ENCODE results near the gene KRTAP12-2.
"Not testable (repeated sequence)": the region's sequence is repeated elsewhere in the genome, so short reads cannot be mapped to it uniquely, and the experiment has no call there.

The KRTAP12-2 gene

DNA sequence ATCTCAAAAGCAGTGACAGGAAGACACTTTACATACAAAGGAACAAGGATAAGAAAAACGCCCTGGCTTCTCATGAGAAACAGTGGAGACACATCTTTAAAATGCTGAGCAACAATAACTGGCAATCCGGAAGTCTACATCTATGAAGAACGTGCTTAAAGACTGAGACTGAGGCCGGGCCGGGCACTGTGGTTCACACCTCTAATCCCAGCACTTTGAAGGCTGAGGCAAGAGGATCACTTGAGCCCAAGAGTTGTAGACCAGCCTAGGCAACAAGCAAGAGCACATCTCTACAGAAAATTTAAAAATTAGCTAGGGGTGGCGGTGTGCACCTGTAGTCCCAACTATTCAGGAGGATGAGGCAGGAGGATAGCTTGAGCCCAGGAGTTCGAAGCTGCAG is 17.4 kb upstream of the KRTAP12-2 start:
- no peak for DNase-seq (ENCODE audit: low spot score)

DNA sequence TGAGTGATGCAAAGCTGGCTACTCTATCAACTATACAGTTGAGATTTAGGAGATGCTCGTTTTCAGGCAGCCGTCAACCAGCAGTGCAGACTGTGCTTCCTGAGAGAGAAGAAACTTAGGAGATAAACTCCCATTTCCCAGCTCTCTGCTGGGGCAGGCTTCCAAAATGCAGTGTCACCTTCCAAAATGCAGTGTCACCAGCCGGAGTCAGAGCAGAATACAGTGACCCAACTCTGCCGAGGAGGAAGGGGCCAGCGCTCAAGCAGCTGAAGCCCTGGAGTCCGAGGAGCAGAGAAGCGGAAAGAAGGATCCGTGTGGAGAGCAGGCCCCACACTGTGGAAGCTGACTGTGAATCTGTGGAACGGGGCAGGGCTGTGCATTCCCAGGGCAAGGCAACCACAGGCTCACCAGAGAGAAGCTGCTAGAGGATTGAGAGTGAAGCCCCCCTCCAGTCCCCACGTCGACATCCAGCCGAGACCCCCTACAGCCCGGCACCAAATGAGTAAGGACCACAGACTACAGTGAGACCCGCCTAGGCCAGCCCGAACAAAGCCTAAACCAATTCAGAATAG is 15.9 kb upstream of the KRTAP12-2 start:
- DNase-seq (ENCODE audit: low spot score), result no peak

DNA sequence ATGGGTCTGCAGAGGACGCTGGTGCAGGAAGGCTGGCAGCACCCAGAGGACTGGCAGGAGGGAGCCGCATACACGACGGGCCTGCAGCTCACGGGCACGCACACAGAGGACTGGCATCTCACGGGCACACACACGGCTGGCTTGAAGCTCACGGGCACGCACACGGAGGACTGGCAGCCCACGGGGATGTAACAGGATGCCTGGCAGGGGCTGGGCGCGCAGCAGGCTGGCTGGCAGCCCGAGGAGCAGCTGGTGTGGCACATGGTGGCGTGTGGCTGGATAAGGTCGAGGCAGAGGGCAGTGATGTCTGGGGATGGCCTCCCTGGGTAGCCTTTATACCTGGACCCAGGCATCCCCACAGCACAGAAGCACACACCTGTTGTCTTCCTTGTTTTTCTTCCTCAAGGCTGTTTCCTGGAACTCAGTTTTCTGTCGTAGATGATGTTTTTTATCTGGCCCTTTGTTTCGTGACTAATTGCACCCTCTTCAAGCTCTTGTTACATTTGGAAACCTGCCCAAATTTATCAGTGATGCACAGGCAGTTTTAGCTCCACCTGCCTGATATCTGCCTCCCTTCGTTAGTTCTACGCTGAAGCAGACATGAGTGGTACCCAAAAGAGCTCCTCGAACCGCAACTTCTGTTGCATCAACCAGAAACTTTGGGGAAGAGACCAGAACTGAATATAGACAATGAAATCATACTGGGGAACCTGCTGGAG is 15.3 kb upstream of the KRTAP12-2 start, which contains the start of gene KRTAP12-1:
Gene KRTAP12-1 (minus strand): TSS at position 303 of the 719 bp plus-strand sequence. CDS start 40 bp downstream, at position 263.
- DNase-seq (ENCODE audit: low spot score), result no peak

DNA sequence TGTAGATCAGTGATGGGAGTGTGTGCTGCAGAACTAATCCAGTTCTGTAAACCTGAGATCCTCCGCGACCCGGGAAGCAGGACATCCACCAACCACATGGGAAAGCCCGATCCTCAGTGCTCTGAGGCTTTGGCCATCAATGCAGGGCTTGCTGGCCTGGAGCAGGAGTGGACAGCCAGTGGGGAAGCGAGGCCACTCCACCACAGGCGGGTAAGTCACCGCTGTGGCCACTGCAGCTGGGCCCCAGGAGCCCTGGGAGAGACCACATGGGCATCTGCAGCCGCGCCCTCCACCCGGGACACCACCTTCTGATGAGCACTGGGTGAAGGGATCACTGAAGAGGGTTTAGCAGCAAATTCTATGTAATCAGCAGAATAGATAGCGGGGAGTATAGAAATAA is 14.4 kb upstream of the KRTAP12-2 start:
- no peak for DNase-seq (ENCODE audit: low spot score)

DNA sequence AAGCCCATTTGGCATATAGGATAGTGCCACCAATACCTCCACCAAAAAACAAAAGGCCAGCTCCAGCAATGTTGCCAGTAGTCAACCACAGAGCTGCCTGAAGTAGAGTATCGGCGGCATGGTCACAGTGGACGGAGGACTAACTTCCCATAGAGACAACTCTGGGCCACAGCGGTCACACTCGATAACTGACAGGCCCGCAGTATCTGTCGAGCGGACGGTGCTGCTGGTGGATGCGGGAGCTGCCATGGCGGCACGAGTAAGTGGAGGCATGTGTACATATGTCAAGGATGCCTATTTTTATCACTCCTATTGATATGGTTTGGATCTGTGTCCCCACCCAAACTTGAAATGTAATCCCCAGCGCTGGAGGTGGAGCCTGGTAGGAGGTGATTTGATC is 11.2 kb upstream of the KRTAP12-2 start:
- DNase-seq (ENCODE audit: low spot score), result no peak

DNA sequence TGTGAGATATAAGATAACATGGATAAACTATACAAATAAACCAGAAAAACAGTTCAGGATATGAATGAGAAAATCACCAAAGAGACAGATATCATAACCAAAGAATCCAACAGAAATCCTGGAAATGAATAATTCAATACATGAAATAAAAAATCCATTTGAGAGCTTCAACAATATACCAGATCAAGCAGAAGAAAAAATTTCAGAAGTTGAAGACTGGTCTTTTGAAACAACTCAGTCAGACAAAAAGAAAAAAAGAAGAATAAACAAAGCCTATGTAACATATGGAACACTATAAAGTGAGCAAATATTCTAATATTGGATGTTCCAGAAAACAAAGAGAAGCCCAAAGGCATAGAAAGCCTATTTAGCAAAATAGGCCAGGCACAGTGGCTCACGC is 5.2 kb upstream of the KRTAP12-2 start:
- no peak for DNase-seq (ENCODE audit: low spot score)

DNA sequence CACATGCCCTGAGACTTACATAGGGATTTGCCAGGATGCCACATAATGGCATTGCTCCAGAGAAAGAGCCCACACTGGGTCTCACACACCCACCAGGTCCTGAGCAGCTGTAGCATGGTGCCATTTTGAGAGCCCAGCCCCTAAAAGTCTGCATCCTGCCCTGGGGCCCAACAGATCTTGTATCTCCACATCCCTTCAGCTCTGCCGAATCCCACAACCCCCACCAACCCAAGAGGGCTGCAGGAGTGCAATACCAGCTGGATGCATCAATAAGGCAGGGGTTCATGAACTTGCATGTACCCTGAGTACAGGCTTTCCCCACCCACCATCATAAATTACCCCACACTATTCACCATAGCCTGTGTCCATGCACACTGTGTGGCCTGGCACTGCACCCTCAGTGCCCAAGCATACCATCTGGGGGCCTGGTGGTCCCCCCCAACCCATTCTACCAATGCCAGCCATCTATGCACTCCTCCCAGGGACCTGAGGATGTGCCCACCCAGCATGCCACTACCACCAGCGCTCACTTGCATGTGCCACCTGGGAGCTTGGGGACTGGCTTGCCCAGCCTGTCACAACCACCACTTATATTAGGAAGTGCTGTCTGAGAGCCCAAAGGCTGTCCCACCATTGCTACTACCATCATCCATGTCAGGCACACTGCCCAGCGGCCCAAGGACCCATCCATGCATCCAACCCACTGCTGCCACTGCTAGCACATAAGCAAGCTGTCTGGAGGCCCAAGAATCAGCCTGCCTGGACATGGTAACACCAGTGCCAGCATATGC is 4.1 kb upstream of the KRTAP12-2 start:
- no peak for DNase-seq (ENCODE audit: low spot score)

DNA sequence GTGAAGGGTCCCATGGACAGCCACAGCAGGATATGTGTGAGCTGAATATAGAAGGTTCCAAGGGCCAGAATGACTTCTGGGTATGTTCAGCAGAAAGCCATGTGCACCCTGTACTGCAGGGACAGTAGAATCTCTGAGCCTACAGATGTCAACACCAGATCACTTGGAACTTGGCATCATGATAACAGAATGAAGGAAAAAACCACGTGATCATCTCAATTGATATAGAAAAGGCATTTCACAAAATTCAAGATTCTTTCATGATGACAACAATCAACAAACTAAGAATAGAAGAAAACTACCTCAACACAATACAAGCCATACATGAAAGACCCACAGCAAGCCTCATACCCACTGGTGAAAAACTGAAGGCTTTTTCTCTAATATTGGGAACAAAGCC is 885 bp upstream of the KRTAP12-2 start:
- DNase-seq (ENCODE audit: low spot score), result no peak

DNA sequence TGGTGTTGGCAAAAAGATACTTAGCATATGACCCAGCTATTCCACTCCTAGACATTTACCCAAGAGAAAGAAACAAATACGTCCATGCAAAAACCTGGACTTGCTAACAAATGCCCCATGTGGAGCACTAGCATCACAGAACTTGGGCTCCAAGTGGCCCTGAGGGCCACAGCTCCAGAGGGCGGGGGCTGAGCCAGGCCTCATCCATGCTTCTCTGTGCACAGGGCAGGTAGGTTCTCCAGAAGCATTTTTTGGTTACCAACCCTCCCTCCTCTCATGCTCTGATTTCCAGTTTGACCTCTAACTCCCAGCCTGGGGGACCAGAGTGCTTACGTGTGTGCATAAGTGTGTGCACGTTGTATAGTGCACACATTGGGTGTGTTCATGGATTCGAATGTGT is 2.0 kb downstream of the KRTAP12-2 start:
- no peak for DNase-seq (ENCODE audit: low spot score)

DNA sequence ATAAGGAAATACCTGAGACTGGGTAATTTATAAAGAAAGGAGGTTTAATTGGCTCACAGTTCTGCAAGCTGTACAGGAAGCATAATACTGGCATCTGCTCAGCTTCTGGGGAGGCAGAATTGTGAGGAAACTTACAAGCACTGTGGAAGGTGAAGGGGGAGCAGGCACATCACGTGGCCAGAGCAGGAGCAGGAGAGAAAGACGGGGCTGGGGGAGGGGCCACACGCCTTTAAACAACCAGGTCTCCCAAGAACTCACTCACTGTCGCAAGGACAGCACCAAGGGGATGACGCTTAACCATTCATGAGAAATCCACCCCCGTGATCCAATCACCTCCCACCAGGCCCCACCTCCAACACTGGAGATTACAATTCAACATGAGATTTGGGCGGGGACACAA is 5.2 kb downstream of the KRTAP12-2 start:
- not testable (repeated sequence) for DNase-seq (ENCODE audit: low spot score)

DNA sequence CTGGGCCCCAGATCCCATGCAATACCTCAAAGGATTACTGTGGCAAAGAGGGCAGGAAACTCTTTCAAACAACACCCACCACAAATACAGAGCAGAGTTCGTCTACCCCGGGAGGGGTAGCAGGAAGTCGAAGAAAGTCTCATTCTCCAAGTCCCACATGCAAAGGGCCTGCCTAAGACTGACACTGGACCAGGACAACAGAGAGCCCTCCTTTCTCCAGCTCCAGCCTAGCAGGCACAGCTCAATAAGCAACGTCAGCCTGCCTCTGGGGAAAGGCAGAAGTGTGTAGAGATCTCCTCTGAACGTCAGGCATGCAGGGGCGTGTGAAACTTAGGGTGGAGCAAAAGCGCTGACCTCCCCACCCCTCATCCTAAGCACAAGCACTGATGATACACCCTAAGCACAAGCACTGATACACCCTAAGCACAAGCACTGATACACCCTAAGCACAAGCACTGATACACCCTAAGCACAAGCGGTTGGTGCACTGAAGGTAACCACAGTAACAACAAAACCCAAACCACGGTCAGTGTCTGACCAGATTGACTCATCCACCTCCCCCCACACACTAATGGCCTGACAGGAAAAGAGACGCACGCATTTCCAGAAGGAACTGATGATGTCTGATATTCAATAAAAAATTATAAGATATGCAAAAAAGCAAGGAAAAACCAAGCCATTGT is 7.7 kb downstream of the KRTAP12-2 start:
- no peak for DNase-seq (ENCODE audit: low spot score)

DNA sequence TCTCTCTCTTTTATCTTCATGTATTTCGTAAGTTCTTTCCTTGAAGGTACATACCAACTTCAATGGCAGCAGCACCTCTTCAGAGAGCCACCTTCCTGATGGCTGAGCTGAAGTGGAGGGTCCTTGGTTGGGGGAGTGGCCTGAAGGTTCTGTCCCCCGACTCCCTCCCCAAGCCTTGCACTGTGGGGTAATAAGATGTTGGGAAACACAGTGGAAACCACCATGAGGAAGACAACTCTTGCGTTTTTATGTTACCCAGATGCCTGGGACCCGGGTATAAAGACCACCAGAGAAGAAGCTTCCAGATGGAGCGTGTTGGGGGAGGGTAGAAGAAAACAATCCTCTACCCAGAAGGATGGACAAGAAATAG is 8.2 kb downstream of the KRTAP12-2 start:
- no peak for DNase-seq (ENCODE audit: low spot score)

DNA sequence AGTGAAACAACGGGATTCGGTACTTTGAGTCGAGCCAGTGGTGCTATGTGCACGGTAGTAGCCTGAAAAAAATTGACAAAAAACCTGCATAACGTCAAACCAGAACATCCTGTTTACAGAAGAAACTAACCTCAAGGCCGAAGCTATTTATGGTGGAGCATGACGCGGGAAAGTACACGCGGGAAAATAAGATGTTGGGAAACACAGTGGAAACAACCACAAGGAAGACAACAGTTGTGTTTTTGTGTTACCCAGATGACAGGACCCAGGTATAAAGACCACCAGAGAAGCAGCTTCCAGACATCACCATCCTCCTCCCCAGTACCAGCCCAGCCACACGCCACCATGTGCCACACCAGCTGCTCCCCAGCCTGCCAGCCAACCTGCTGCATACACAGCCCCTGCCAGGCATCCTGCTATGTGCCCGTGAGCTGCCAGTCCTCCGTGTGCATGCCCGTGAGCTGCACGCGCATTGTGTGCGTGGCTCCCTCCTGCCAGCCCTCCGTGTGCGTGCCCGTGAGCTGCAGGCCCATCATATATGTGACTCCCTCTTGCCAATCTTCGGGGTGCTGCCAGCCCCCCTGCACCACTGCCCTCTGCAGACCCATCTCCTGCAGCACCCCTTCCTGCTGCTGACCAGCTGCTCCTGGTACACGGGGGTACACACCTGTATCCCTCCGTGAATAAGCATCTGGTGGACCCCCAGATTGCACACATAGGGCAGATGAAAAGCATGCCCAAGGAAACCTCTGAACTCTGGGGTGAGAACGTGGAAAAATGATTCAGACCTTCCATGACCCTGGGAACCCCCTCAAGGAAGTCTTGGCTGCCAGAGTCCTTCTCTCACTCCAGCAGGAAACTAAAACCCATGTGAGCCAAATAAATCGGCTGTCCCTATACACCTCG is 8.8 kb downstream of the KRTAP12-2 start, which contains the start of gene KRTAP12-3:
Gene KRTAP12-3 (plus strand): TSS at position 298 of the 906 bp plus-strand sequence. CDS start 48 bp downstream, at position 346.
- DNase-seq (ENCODE audit: low spot score), result no peak

DNA sequence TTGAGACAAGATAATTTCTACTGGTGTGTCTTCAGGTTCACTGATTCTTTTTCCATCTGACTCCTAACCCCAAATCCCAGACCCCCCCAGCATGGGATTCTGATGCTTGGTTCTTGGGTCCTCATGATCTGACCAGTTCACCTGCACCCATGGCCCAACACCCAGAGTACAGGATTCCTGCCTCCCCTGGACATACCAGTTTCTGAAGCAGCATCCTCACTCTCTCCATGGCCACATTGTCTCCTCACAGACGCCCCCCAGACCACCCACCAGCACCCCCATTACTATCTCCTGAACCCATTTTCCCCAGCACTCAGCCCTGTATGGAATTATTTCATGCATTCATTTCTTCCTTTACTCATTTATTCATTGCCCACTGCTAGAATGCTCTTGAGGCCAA is 9.9 kb downstream of the KRTAP12-2 start:
- DNase-seq (ENCODE audit: low spot score), result no peak

DNA sequence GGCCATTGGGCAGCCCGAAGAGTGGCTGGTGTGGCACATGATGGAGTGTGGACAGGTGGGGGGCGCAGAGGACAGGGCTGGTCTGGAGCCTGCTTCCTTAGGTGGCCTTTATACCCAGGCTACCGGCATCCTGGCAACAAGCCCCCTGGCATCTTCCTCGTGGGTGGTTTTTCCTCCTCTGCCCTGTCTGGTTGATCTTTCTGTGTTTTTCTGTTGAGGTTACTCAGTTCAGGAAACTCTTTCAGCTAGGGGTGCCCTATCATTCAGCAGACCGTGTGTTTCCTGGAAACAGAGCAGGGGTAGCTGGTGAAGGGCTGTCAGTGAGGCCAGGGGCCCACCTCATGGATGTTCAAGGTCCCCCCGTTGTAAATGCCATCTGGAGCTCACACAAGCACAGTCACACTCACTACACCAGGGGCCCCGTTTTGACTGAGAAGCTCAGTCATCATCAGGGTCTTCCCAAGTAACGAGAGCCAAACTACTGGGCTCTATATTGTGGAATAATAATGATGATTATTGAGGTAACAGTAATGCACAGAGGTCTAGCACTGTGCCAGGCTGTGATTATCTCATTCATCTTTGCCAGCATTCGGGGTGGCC is 12.1 kb downstream of the KRTAP12-2 start, which contains the start of gene KRTAP12-4:
Gene KRTAP12-4 (minus strand): TSS at position 84 of the 600 bp plus-strand sequence. CDS start 45 bp downstream, at position 39.
- DNase-seq (ENCODE audit: low spot score), result no peak

DNA sequence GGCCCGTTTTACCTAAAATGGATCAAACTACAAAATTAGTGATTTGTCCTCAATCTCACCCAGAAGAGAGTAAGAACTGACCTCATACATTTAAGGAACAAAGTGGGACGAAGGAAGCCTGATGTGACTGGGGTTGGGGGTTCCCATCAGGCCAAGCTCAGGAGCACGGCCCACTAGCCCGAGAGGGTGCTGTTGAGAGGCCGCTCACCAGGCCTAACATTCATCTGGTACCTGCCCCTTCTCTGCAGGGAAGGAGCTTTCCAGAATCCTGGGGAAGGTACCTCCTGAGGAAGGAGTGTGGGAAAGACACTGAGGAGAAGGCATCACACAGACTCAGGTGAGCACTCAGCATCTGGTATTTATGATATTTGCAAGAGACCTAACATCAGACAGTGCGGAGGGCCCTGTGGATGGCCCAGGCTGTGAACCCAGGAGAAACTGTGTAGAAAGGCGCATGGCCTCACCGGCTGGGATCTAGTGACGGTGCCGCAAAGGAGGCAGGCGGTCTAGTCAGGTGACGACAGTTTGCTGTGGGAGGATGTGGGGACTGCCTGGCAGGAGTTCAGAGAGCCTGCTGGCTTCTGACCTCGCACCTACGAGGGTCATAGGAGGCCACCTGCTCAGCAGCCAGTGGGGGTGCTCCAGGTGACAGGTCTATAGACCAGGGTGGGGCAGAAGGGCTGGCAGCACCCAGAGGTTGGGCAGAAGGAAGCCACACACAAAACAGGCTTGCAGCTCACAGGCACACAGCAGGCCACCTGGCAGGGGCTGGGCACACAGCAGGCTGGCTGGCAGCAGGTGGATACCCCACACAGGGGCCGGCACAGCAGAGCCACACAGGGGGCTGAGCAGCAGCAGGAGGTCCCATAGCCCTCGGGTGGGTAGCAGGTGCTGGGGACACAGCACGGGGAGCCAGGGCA is 12.8 kb downstream of the KRTAP12-2 start:
- DNase-seq (ENCODE audit: low spot score), result no peak

DNA sequence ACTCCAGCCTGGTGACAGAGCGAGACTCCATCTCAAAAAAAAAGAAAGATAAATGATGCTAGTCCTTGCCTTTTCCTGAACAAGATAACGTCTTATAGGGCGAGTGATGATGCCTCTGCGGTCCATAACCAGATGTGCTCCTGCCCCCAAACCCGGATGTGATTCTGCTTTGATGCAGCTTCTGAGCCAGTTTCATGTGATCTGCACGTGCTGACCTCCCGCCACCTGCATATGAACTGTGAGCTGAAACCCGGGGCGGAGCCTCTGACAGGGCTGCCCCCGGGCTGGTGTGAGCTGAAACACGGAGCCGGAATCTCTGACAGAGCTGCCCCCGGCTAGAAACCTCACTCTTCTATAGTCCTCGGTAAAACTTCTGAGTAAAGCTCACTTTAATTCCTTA is 13.6 kb downstream of the KRTAP12-2 start:
- DNase-seq (ENCODE audit: low spot score), result no peak

DNA sequence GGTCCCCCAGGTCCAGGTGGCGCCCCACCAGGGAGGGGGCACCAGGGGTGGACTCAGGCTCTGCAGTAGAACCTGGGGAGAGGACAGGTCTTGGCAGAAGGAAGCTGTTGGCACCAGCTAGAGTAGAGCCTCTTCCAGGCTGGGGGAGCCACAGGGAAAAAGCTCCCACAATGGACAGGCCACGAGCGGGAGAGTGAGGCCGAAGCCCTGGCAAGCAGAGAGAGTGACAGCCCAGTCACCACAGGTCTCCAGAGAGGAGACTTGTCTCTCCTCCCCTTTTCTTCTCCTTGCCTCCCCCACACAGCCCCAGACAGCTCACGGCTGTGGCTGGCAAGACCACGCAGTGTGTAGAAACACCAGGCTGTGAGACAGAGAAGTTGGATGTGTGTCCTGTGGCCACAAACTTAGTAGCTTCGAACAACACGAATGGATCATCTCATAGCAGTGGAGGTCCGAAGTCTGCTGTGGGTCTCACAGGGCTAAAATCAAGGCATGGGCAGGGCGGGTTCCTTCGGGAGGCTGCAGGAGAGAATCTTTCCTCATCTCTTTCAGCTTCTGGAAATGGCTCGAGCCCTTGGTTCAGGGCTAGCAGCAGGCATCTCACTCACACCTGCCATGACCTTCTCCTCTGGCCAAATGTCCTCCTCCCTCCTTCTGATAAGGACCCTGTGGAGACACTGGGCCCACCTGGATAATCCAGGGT is 15.6 kb downstream of the KRTAP12-2 start:
- DNase-seq (ENCODE audit: low spot score), result no peak
